ENCODE measurements around the gene FMOD. TPM values are rescaled to one million over a fixed set of nuclear protein-coding genes. Genes with fewer than 3 reads are reported as not detected.
A peak's percentile ranks its signal among the peaks of the same experiment; 100 is the strongest.

FMOD gene
- total and polyA plus RNA-seq, 8 donors = 36.6 to 97.6 (median 71.8) TPM

- no peak overlapping the region for H3K27ac ChIP-seq
- H3K4me3 ChIP-seq = no peak overlapping the region
- no peaks in the 10 kb centered on the region for H3K36me3 ChIP-seq
- peak in 3 of 4 donors; percentile 55 to 88 (median 63) for DNase-seq
- TF ChIP-seq, protein P1, sequence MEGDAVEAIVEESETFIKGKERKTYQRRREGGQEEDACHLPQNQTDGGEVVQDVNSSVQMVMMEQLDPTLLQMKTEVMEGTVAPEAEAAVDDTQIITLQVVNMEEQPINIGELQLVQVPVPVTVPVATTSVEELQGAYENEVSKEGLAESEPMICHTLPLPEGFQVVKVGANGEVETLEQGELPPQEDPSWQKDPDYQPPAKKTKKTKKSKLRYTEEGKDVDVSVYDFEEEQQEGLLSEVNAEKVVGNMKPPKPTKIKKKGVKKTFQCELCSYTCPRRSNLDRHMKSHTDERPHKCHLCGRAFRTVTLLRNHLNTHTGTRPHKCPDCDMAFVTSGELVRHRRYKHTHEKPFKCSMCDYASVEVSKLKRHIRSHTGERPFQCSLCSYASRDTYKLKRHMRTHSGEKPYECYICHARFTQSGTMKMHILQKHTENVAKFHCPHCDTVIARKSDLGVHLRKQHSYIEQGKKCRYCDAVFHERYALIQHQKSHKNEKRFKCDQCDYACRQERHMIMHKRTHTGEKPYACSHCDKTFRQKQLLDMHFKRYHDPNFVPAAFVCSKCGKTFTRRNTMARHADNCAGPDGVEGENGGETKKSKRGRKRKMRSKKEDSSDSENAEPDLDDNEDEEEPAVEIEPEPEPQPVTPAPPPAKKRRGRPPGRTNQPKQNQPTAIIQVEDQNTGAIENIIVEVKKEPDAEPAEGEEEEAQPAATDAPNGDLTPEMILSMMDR (IDR thresholded peaks at IDR 0.05) = peak in 1 of 2 donors; percentile 17
- peak; percentile 89 for ATAC-seq
- intact Hi-C loops (cut with DNase I) = loop anchor here in 1 of 2 donors (10.0 kb wide), 1 partner anchor 66 kb away; no protein-coding TSS in a partner anchor
- H3K4me1 ChIP-seq = peaks cover 0 to 14% of the 10 kb centered on the region in 2 donors
- no peaks in the 10 kb centered on the region for H3K9me3 ChIP-seq
- peaks cover 0 to 7% of the 10 kb centered on the region in 2 donors for H3K27me3 ChIP-seq
Observed at GRCh38 chr1:203368624-203369451, 17.9 kb upstream of the FMOD start.

DNA sequence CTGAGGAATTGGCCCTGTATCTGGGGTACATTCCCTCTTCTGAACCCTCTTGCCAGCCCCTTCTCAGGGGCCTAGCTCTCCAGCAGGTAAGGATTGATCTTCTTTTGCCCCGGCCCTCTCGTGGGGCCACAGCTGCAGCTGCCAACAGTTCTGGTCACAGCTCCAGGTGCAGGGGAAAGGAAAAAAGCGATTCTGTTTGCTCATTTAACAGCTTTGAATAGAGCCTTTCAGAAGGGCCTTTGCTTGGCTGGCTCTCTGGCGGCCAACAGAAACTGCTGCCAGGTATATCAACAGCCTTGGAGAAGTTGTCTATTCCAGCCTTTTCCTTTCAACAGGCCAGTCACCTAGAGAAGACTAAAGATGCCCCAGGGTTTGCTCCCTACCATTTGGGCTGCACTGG lies 16.1 kb upstream of the FMOD start:
- intact Hi-C loops (cut with DNase I) = loop anchor here in 1 of 2 donors (10.0 kb wide), 1 partner anchor 68 kb away; no protein-coding TSS in a partner anchor
- no peak for ATAC-seq
- H3K27ac ChIP-seq = no peak overlapping the region

DNA sequence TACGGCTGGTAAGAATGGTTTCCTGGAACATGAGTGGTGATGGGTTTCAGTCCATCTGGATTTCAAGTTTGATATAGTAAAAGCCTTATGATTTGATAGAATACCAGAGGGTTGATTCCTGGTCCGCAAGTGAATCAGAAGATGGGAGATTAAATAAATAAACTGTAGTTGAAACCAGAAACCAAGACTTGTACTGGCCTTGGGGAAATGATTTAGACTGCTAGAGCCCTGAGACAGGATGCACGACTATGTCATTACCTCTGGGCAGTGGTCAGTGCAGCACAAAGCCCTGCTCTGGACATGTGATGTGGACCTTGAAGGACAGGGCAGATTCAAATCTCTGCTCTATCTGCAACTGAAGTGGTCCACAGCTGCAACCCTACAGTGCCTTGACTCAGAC lies 15.6 kb upstream of the FMOD start:
- DNase-seq (no peak), ATAC-seq (no peak)
- Histone ChIP-seq H3K4me3 (no peak overlapping the region), H3K27ac (no peak overlapping the region), H3K27me3 (peaks cover 0 to 9% of the 10 kb centered on the region in 2 donors), H3K4me1 (peaks cover 0 to 20% of the 10 kb centered on the region in 2 donors), H3K9me3 (no peaks in the 10 kb centered on the region), H3K36me3 (no peaks in the 10 kb centered on the region)
- TF ChIP-seq, protein P1 (IDR thresholded peaks at IDR 0.05) = no peak
- intact Hi-C loops (cut with DNase I) = loop anchor here in 1 of 2 donors (10.0 kb wide), 1 partner anchor 68 kb away; no protein-coding TSS in a partner anchor

More for the DNA sequence above, 16.1 kb upstream of the FMOD start:
- Histone ChIP-seq H3K27me3 (peaks cover 0 to 9% of the 10 kb centered on the region in 2 donors), H3K4me1 (peaks cover 0 to 15% of the 10 kb centered on the region in 2 donors), H3K9me3 (no peaks in the 10 kb centered on the region), H3K36me3 (no peaks in the 10 kb centered on the region), H3K4me3 (no peak overlapping the region)
- TF ChIP-seq, protein P1 (IDR thresholded peaks at IDR 0.05) = no peak
- no peak for DNase-seq

DNA sequence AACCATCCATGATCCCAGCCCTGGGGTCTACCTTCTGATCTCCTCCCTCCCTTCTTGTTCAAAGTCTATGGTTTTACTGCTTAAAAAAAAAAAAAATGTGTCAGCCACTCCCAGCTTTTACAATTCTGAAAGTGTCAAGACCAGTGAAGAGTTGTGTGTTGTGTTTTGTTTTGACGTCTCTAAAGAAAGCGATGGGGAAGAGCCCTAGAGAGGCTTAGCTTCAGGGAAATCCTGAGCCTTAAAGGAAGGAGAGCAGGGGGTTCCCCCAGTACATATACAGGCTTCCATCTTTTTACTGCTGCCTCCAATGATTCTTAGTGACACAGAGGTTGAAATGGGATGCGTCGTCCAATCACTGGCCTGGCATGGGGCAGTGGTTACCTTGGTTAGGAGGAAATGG lies 13.9 kb upstream of the FMOD start:
- ATAC-seq (no peak), DNase-seq (no peak)
- Histone ChIP-seq H3K9me3 (no peaks in the 10 kb centered on the region), H3K27ac (no peak overlapping the region), H3K36me3 (no peaks in the 10 kb centered on the region), H3K4me3 (no peak overlapping the region), H3K27me3 (peaks cover 0 to 9% of the 10 kb centered on the region in 2 donors), H3K4me1 (peaks cover 0 to 20% of the 10 kb centered on the region in 2 donors)
- intact Hi-C loops (cut with DNase I) = loop anchor here in 1 of 2 donors (10.0 kb wide), 1 partner anchor 70 kb away; no protein-coding TSS in a partner anchor
- TF ChIP-seq, protein P1 (IDR thresholded peaks at IDR 0.05) = no peak
